B cell (primary cell): ENCODE measurements around the gene DNAI2. TPM values are rescaled to one million over a fixed set of nuclear protein-coding genes. Genes with fewer than 3 reads are reported as not detected.

Source experiments
- ATAC-seq: fragments of 200-7000 bp; cut with Tn5 transposase; one replicate; pipeline ENCODE4 v1.10.0; 2021; ENCODE audit warnings: low read depth, mild to moderate bottlenecking, moderate number of reproducible peaks, moderate library complexity
- CTCF ChIA-PET: fragments of 350-600 bp; sonication (Branson Sonifier 250); formaldehyde crosslinking; loops from one replicate; lab custom pipeline; 2021; ENCODE audit warnings: antibody characterized with exemption, inconsistent platforms; lab: Charles Lee
- POLR2A ChIA-PET: fragments of 350-600 bp; sonication (Branson Sonifier 250); formaldehyde crosslinking; loops from one replicate; lab custom pipeline; 2021; ENCODE audit warnings: antibody characterized with exemption; lab: Charles Lee
- DNase-seq: peaks from one replicate; pipeline ENCODE4 v3.0.0; 2013
- H2AFZ ChIP-seq: 2 replicates; pipeline ENCODE4 v1.6.1; 2012; ENCODE audit warnings: mild to moderate bottlenecking, low read depth, low read length; ENCODE audit not compliant: insufficient read depth, poor library complexity, severe bottlenecking
- H3K27ac ChIP-seq, 2 donors: 1 replicate in 1 of 2; 2 replicates in 1 of 2; pipeline ENCODE4 v1.5.1; 2012 to 2013; ENCODE audit warnings: low read length in 2 of 2, mild to moderate bottlenecking in 2 of 2, moderate library complexity in 1 of 2
- H3K27me3 ChIP-seq, 4 experiments: fragments of 200-600 bp in 1 of 4; sonication (generic) in 1 of 4; replicated peaks in 1 of 4; 1 replicate in 2 of 4; 2 replicates in 2 of 4; pipeline versions ENCODE4 v1.6.1 to v1.7.0; 2013 to 2016; ENCODE audit warnings: low read length in 3 of 4, mild to moderate bottlenecking in 2 of 4, mixed read lengths in 1 of 4, moderate library complexity in 1 of 4; ENCODE audit not compliant: insufficient read depth in 4 of 4, control insufficient read depth in 3 of 4; ENCODE audit errors: control extremely low read depth in 1 of 4
- H3K36me3 ChIP-seq, 2 experiments: replicated peaks in 1 of 2; 1 replicate in 1 of 2; 2 replicates in 1 of 2; pipeline versions ENCODE4 v1.6.1 to v1.7.1; 2013; ENCODE audit warnings: low read length in 1 of 2; ENCODE audit not compliant: insufficient read depth in 2 of 2, control insufficient read depth in 1 of 2; ENCODE audit errors: control extremely low read depth in 1 of 2, extremely low read depth in 1 of 2
- H3K4me1 ChIP-seq, 2 donors: fragments of 200-600 bp in 1 of 2; sonication (generic) in 1 of 2; 1 replicate in 1 of 2; 2 replicates in 1 of 2; pipeline versions ENCODE4 v1.5.1 to v1.6.1; 2013 to 2017; ENCODE audit warnings: low read length in 2 of 2; ENCODE audit not compliant: control insufficient read depth in 2 of 2, insufficient read depth in 2 of 2
- H3K4me2 ChIP-seq: replicated peaks from 2 replicates; pipeline ENCODE3; 2012; ENCODE audit warnings: mild to moderate bottlenecking, low read depth, low read length; ENCODE audit not compliant: poor library complexity, severe bottlenecking
- H3K4me3 ChIP-seq, 5 experiments: fragments of 200-600 bp in 1 of 5; sonication (generic) in 1 of 5; 1 replicate in 3 of 5; 2 replicates in 2 of 5; pipeline versions ENCODE4 v1.5.1 to v1.7.0; 2011 to 2016; ENCODE audit warnings: low read length in 4 of 5, mild to moderate bottlenecking in 4 of 5, low read depth in 2 of 5, control low read depth in 1 of 5, moderate library complexity in 1 of 5; ENCODE audit not compliant: insufficient read depth in 1 of 5; ENCODE audit errors: control extremely low read depth in 1 of 5, extremely low read depth in 1 of 5
- H3K79me2 ChIP-seq: fragments of 200-600 bp; sonication (generic); one replicate; pipeline ENCODE4 v1.6.0; 2016; ENCODE audit warnings: low read length; ENCODE audit not compliant: control insufficient read depth, insufficient read depth
- H3K9ac ChIP-seq: fragments of 200-600 bp; sonication (generic); 2 replicates; pipeline ENCODE4 v1.6.1; 2017; ENCODE audit warnings: mild to moderate bottlenecking, low read length, moderate library complexity
- H3K9me3 ChIP-seq, 3 donors: one replicate each; pipeline versions ENCODE4 v1.6.1 to v1.7.1; 2013; ENCODE audit warnings: low read length in 2 of 3; ENCODE audit not compliant: control insufficient read depth in 2 of 3, insufficient read depth in 1 of 3; ENCODE audit errors: control extremely low read depth in 1 of 3
- H4K20me1 ChIP-seq: 2 replicates; pipeline ENCODE4 v1.6.0; 2012; ENCODE audit warnings: mild to moderate bottlenecking, low read length; ENCODE audit not compliant: insufficient read depth, control insufficient read depth, poor library complexity, severe bottlenecking
- H3K27ac Mint-ChIP-seq: one replicate; pipeline ENCODE4 v1.8.0; 2021; ENCODE audit warnings: mixed read lengths
- H3K27me3 Mint-ChIP-seq: one replicate; pipeline ENCODE4 v1.8.0; 2021; ENCODE audit warnings: mixed read lengths
- H3K4me1 Mint-ChIP-seq: one replicate; pipeline ENCODE4 v1.8.0; 2021; ENCODE audit warnings: mixed read lengths
- H3K4me3 Mint-ChIP-seq: one replicate; pipeline ENCODE4 v1.8.0; 2021; ENCODE audit warnings: mixed read lengths
- H3K9me3 Mint-ChIP-seq: one replicate; pipeline ENCODE4 v1.8.0; 2022; ENCODE audit warnings: mixed read lengths; ENCODE audit not compliant: insufficient read depth
- CTCF ChIP-seq: fragments of 200-600 bp; IDR thresholded peaks from one replicate; pipeline ENCODE4 v1.8.0; 2022; ENCODE audit warnings: antibody characterized with exemption, mild to moderate bottlenecking
- EZH2 ChIP-seq: IDR thresholded peaks from 2 replicates; pipeline ENCODE4 v1.6.1; 2012; ENCODE audit warnings: borderline replicate concordance, low read depth, mild to moderate bottlenecking, moderate library complexity, low read length; ENCODE audit not compliant: insufficient read depth, poor library complexity, severe bottlenecking
- WGBS: methylation state at CpG from one replicate; pipeline ENCODE4 v1.1.5; 2013; ENCODE audit warnings: missing lambda C conversion rate; ENCODE audit not compliant: insufficient coverage; 5-methylcytosine and 5-hydroxymethylcytosine counted together
- intact Hi-C: fragments of 100-400 bp; cut with micrococcal nuclease; formaldehyde crosslinking; loops from one replicate; pipeline ENCODE4 v1.10.0; 2022
- polyA plus RNA-seq: library from polyadenylated mRNA; depleted of rRNA; stranded (reverse); fragments of >200 nt; gene quantifications from 2 replicates; pipeline ENCODE4 v1.2.3, GENCODE V29; 2012
- total RNA-seq, 2 donors: library from RNA; stranded (reverse); fragments of 120-200 nt in 1 of 2; gene quantifications; 1 replicate in 1 of 2; 2 replicates in 1 of 2; pipeline versions ENCODE4 v1.2.3 to v1.2.4, GENCODE V29; 2013 to 2022

Gene DNAI2
- total and polyA plus RNA-seq, 2 donors (not counting 1 experiment from before 2014, with no cell fraction given), result not detected

GRCh38 chr17:74307984-74308773 lies 34.1 kb downstream of the DNAI2 start:
- ChIA-PET POLR2A (no interaction called here), CTCF (no interaction called here)
- peaks cover 0 to 4% (median 0%) of the 10 kb centered on the region in 4 experiments for H3K27me3 ChIP-seq
- no peaks in the 10 kb centered on the region for H3K79me2 ChIP-seq
- H2AFZ ChIP-seq, result no peak overlapping the region
- no peak overlapping the region for H3K4me3 Mint-ChIP-seq
- no peak overlapping the region for H3K27ac ChIP-seq
- no peaks in the 10 kb centered on the region for H3K4me1 ChIP-seq
- H3K4me2 ChIP-seq, result no peak overlapping the region
- ATAC-seq, result no peak
- H3K9me3 ChIP-seq, result peaks cover 0 to 20% (median 3%) of the 10 kb centered on the region in 3 donors
- DNase-seq, result no peak
- H3K4me1 Mint-ChIP-seq, result no peaks in the 10 kb centered on the region
- no peak overlapping the region for H3K9ac ChIP-seq
- H3K4me3 ChIP-seq, result no peak overlapping the region
- peaks cover 8% of the 10 kb centered on the region for H3K27me3 Mint-ChIP-seq
- H3K36me3 ChIP-seq, result no peaks in the 10 kb centered on the region
- intact Hi-C loops, result no loop called here
- TF ChIP-seq CTCF (no peak), EZH2 (no peak)
- H3K9me3 Mint-ChIP-seq, result no peaks in the 10 kb centered on the region
- H3K27ac Mint-ChIP-seq, result no peak overlapping the region
- H4K20me1 ChIP-seq, result no peaks in the 10 kb centered on the region
- 41% methylated on average over 15 of the region's 15 CpGs for WGBS

GRCh38 chr17:74309902-74310301 lies 35.9 kb downstream of the DNAI2 start:
- 90% methylated on average over 6 of the region's 12 CpGs for WGBS
- Histone ChIP-seq H3K9me3 (peaks cover 0 to 14% (median 5%) of the 10 kb centered on the region in 3 donors), H3K4me1 (no peaks in the 10 kb centered on the region), H3K9ac (no peak overlapping the region), H2AFZ (no peak overlapping the region), H3K27ac (no peak overlapping the region), H4K20me1 (no peaks in the 10 kb centered on the region), H3K4me3 (no peak overlapping the region), H3K36me3 (no peaks in the 10 kb centered on the region), H3K4me2 (no peak overlapping the region), H3K79me2 (no peaks in the 10 kb centered on the region), H3K27me3 (peaks cover 0 to 4% (median 0%) of the 10 kb centered on the region in 4 experiments)
- DNase-seq (no peak), ATAC-seq (no peak)
- no peaks in the 10 kb centered on the region for H3K9me3 Mint-ChIP-seq
- no peak overlapping the region for H3K4me3 Mint-ChIP-seq
- no peak for TF ChIP-seq CTCF
- TF ChIP-seq EZH2, result no peak
- ChIA-PET CTCF (no interaction called here), POLR2A (no interaction called here)
- intact Hi-C loops, result no loop called here
- H3K27me3 Mint-ChIP-seq, result peaks cover 8% of the 10 kb centered on the region
- H3K27ac Mint-ChIP-seq, result no peak overlapping the region
- no peaks in the 10 kb centered on the region for H3K4me1 Mint-ChIP-seq
